HG03432 (cell line): ENCODE data around the gene PSMD8.
A peak's percentile ranks its signal among the peaks of the same experiment; 100 is the strongest.

Experiments
- ATAC-seq: cut with Tn5 transposase; IDR thresholded peaks from one replicate; pipeline ENCODE4 v1.9.1; 2021; ENCODE audit warnings: mild to moderate bottlenecking, moderate library complexity; ENCODE audit not compliant: unreplicated experiment

The PSMD8 gene

GRCh38 chr19:38386971-38387549 is 12.7 kb downstream of the PSMD8 start:
- ATAC-seq = no peak

- peak; percentile 55 for ATAC-seq
Observed at GRCh38 chr19:38387550-38388348, 13.4 kb downstream of the PSMD8 start, which contains the start of gene GGN. Gene GGN, minus strand, starts transcription at chr19:38388034. Its CDS starts 773 bp downstream, at chr19:38387261.

GRCh38 chr19:38388349-38389100 is 14.2 kb downstream of the PSMD8 start, which contains the start of gene SPRED3:
Gene SPRED3, plus strand, starts transcription at chr19:38388697. Its CDS starts 1,606 bp downstream, at chr19:38390303.
- no peak for ATAC-seq

GRCh38 chr19:38389101-38389925 is 14.9 kb downstream of the PSMD8 start:
- no peak for ATAC-seq

- ATAC-seq = no peak
Observed at GRCh38 chr19:38389957-38390924, 15.9 kb downstream of the PSMD8 start.

- ATAC-seq = no peak
Observed at GRCh38 chr19:38391911-38392464, 17.6 kb downstream of the PSMD8 start.

- no peak for ATAC-seq
Observed at GRCh38 chr19:38392707-38393308, 18.4 kb downstream of the PSMD8 start.

GRCh38 chr19:38394488-38394887 is 20.1 kb downstream of the PSMD8 start:
- no peak for ATAC-seq

- no peak for ATAC-seq
Observed at GRCh38 chr19:38395381-38396114, 21.2 kb downstream of the PSMD8 start.

GRCh38 chr19:38399081-38399480 is 24.7 kb downstream of the PSMD8 start:
- no peak for ATAC-seq

GRCh38 chr19:38399537-38399936 is 25.2 kb downstream of the PSMD8 start:
- no peak for ATAC-seq

- ATAC-seq = no peak
Observed at GRCh38 chr19:38400361-38400760, 26.0 kb downstream of the PSMD8 start.

- ATAC-seq = no peak
Observed at GRCh38 chr19:38401148-38401547, 26.8 kb downstream of the PSMD8 start.

GRCh38 chr19:38402623-38402966 is 28.2 kb downstream of the PSMD8 start:
- no peak for ATAC-seq

- ATAC-seq = peak; percentile 88
Observed at GRCh38 chr19:38402967-38403674, 28.8 kb downstream of the PSMD8 start, which contains the start of gene FAM98C. Gene FAM98C, plus strand, starts transcription at chr19:38403093. Its CDS starts 61 bp downstream, at chr19:38403154.

GRCh38 chr19:38404858-38405257 is 30.5 kb downstream of the PSMD8 start:
- ATAC-seq = no peak

GRCh38 chr19:38405276-38405675 is 30.9 kb downstream of the PSMD8 start:
- no peak for ATAC-seq
